GM12878 (cell line): ENCODE measurements around the gene SORBS1. TPM values are rescaled to one million over a fixed set of nuclear protein-coding genes. Genes with fewer than 3 reads are reported as not detected.

Source experiments
- BHLHE40 ChIP-seq, 2 experiments: fragments of 450-650 bp in 1 of 2; IDR thresholded peaks; 2 replicates each; pipeline ENCODE4 v1.6.1; 2011 to 2017; ENCODE audit warnings: low read depth in 2 of 2, borderline replicate concordance in 1 of 2, improper control_type of control experiment in 1 of 2, low read length in 1 of 2, mild to moderate bottlenecking in 1 of 2
- BMI1 ChIP-seq: fragments of 450-650 bp; IDR thresholded peaks from 2 replicates; pipeline ENCODE4 v1.6.1; 2016; ENCODE audit warnings: mild to moderate bottlenecking, moderate library complexity, borderline replicate concordance
- ESRRA ChIP-seq: IDR thresholded peaks from 2 replicates; pipeline ENCODE4 v1.6.1; 2012; ENCODE audit warnings: mild to moderate bottlenecking, low read length, improper control_type of control experiment
- FOS ChIP-seq: IDR thresholded peaks from 3 replicates; pipeline ENCODE4 v1.6.1; 2011; ENCODE audit warnings: borderline replicate concordance; ENCODE audit not compliant: insufficient read length; ENCODE audit errors: extremely low read depth
- GATAD2B ChIP-seq: fragments of 450-650 bp; conservative IDR thresholded peaks from 2 replicates; pipeline ENCODE4 v1.6.1; 2017; ENCODE audit warnings: low read depth, mild to moderate bottlenecking, moderate library complexity
- HDAC6 ChIP-seq: fragments of 200-600 bp; sonication (generic); IDR thresholded peaks from one replicate; pipeline ENCODE4 v1.8.0; 2017; ENCODE audit warnings: antibody characterized with exemption; ENCODE audit not compliant: unreplicated experiment
- MYB ChIP-seq: fragments of 150-350 bp; IDR thresholded peaks from 2 replicates; pipeline ENCODE4 v1.6.1; 2014; ENCODE audit warnings: mild to moderate bottlenecking, low read depth, low read length, borderline replicate concordance
- STAT3 ChIP-seq: IDR thresholded peaks from 2 replicates; pipeline ENCODE4 v1.6.1; 2011; ENCODE audit warnings: low read depth, low read length, improper control_type of control experiment
- SUPT20H ChIP-seq: IDR thresholded peaks from 2 replicates; pipeline ENCODE4 v1.6.1; 2011; ENCODE audit warnings: low read depth, mild to moderate bottlenecking, low read length, moderate library complexity, borderline replicate concordance; ENCODE audit not compliant: control insufficient read depth
- TCF12 ChIP-seq: IDR thresholded peaks from 2 replicates; pipeline ENCODE4 v1.6.1; 2011; ENCODE audit warnings: low read depth, mild to moderate bottlenecking, low read length
- ZNF207 ChIP-seq: fragments of 450-650 bp; IDR thresholded peaks from 2 replicates; pipeline ENCODE4 v1.6.1; 2014; ENCODE audit warnings: antibody characterized with exemption, mild to moderate bottlenecking, borderline replicate concordance
- ZNF592 ChIP-seq: fragments of 450-650 bp; IDR thresholded peaks from 2 replicates; pipeline ENCODE4 v1.6.1; 2017; ENCODE audit warnings: mild to moderate bottlenecking, moderate library complexity
- polyA plus RNA-seq, 11 experiments: library from polyadenylated mRNA; depleted of rRNA in 4 of 11; unstranded in 6 of 11; stranded (reverse) in 5 of 11; fragments of >200 nt; fragmentation: Nextera tagmentation in 4 of 11; fragmentation: Illumina TruSeq in 1 of 11; extraction: Ambion mirVana in 4 of 11; extraction: Trizol in 1 of 11; gene quantifications; 1 replicate in 1 of 11; 2 replicates in 10 of 11; pipeline versions ENCODE4 v1.2.1 to v1.2.3, GENCODE V29; 2011 to 2016; ENCODE audit warnings: inconsistent platforms in 2 of 11, missing spikeins in 2 of 11, low read depth in 1 of 11
- total RNA-seq, 4 experiments: library from RNA; depleted of rRNA in 3 of 4; stranded (reverse); fragments of >200 nt in 3 of 4; fragmentation: Illumina TruSeq in 1 of 4; extraction: Trizol in 1 of 4; gene quantifications; 2 replicates each; pipeline versions ENCODE4 v1.2.1 to v1.2.3, GENCODE V29; 2013 to 2021
- TF ChIP-seq, protein P1 (sequence below): IDR thresholded peaks from 2 replicates; pipeline ENCODE4 v1.6.1; 2012; ENCODE audit warnings: low read depth, low read length, improper control_type of control experiment
- TF ChIP-seq, protein P2 (sequence below), 3 experiments: IDR thresholded peaks in 2 of 3; conservative IDR thresholded peaks in 1 of 3; 2 replicates each; pipeline ENCODE4 v1.5.1; 2011; ENCODE audit warnings: low read depth in 3 of 3, low read length in 3 of 3, mild to moderate bottlenecking in 3 of 3, control low read depth in 2 of 3, moderate library complexity in 2 of 3, inconsistent platforms in 1 of 3, mixed read lengths in 1 of 3; ENCODE audit not compliant: control insufficient read depth in 2 of 3, insufficient read depth in 1 of 3; ENCODE audit errors: extremely low read depth in 1 of 3
- TF ChIP-seq, protein P3 (sequence below): fragments of 150-350 bp; IDR thresholded peaks from 2 replicates; pipeline ENCODE4 v1.6.1; 2014; ENCODE audit warnings: mild to moderate bottlenecking, low read depth, low read length
- TF ChIP-seq, protein P4 (sequence below): fragments of 450-650 bp; formaldehyde crosslinking; IDR thresholded peaks from 2 replicates; pipeline ENCODE4 v1.4.0; 2022; ENCODE audit warnings: mild to moderate bottlenecking, moderate library complexity

SORBS1 gene
- total and polyA plus RNA-seq, 10 of the 15 experiments (the other 5 are each of a cell fraction or from before 2014, with no cell fraction given), result 0.13 to 0.75 (median 0.39) TPM

- TF ChIP-seq FOS (no peak), ZNF592 (no peak), ESRRA (peak; percentile 45; the same call in 1 of the 2 replicates), STAT3 (no peak), TCF12 (peak; percentile 65; the same call in 1 of the 2 replicates), BMI1 (no peak), HDAC6 (no peak), GATAD2B (no peak), MYB (no peak), BHLHE40 (IDR thresholded peaks at IDR 0.05; ENCODE audit: borderline replicate concordance in 1 of 2, low read depth in 2 of 2, low read length in 1 of 2) (peak in 1 of 2 experiments; percentile 31; a peak in 1 of 4 replicates), SUPT20H (no peak), ZNF207 (no peak)
- TF ChIP-seq, protein P1, sequence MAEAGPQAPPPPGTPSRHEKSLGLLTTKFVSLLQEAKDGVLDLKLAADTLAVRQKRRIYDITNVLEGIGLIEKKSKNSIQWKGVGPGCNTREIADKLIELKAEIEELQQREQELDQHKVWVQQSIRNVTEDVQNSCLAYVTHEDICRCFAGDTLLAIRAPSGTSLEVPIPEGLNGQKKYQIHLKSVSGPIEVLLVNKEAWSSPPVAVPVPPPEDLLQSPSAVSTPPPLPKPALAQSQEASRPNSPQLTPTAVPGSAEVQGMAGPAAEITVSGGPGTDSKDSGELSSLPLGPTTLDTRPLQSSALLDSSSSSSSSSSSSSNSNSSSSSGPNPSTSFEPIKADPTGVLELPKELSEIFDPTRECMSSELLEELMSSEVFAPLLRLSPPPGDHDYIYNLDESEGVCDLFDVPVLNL, result no peak; the same call in 1 of the 2 replicates
- TF ChIP-seq, protein P2, sequence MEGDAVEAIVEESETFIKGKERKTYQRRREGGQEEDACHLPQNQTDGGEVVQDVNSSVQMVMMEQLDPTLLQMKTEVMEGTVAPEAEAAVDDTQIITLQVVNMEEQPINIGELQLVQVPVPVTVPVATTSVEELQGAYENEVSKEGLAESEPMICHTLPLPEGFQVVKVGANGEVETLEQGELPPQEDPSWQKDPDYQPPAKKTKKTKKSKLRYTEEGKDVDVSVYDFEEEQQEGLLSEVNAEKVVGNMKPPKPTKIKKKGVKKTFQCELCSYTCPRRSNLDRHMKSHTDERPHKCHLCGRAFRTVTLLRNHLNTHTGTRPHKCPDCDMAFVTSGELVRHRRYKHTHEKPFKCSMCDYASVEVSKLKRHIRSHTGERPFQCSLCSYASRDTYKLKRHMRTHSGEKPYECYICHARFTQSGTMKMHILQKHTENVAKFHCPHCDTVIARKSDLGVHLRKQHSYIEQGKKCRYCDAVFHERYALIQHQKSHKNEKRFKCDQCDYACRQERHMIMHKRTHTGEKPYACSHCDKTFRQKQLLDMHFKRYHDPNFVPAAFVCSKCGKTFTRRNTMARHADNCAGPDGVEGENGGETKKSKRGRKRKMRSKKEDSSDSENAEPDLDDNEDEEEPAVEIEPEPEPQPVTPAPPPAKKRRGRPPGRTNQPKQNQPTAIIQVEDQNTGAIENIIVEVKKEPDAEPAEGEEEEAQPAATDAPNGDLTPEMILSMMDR (IDR thresholded peaks at IDR 0.05 in 2 of 3, conservative IDR thresholded peaks at IDR 0.05 in 1 of 3; ENCODE audit: control insufficient read depth in 2 of 3, extremely low read depth in 1 of 3, insufficient read depth in 1 of 3, low read depth in 3 of 3, low read length in 3 of 3), result peak; percentile 93 to 96 (median 93)
- TF ChIP-seq, protein P3, sequence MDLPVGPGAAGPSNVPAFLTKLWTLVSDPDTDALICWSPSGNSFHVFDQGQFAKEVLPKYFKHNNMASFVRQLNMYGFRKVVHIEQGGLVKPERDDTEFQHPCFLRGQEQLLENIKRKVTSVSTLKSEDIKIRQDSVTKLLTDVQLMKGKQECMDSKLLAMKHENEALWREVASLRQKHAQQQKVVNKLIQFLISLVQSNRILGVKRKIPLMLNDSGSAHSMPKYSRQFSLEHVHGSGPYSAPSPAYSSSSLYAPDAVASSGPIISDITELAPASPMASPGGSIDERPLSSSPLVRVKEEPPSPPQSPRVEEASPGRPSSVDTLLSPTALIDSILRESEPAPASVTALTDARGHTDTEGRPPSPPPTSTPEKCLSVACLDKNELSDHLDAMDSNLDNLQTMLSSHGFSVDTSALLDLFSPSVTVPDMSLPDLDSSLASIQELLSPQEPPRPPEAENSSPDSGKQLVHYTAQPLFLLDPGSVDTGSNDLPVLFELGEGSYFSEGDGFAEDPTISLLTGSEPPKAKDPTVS, result no peak
- TF ChIP-seq, protein P4, sequence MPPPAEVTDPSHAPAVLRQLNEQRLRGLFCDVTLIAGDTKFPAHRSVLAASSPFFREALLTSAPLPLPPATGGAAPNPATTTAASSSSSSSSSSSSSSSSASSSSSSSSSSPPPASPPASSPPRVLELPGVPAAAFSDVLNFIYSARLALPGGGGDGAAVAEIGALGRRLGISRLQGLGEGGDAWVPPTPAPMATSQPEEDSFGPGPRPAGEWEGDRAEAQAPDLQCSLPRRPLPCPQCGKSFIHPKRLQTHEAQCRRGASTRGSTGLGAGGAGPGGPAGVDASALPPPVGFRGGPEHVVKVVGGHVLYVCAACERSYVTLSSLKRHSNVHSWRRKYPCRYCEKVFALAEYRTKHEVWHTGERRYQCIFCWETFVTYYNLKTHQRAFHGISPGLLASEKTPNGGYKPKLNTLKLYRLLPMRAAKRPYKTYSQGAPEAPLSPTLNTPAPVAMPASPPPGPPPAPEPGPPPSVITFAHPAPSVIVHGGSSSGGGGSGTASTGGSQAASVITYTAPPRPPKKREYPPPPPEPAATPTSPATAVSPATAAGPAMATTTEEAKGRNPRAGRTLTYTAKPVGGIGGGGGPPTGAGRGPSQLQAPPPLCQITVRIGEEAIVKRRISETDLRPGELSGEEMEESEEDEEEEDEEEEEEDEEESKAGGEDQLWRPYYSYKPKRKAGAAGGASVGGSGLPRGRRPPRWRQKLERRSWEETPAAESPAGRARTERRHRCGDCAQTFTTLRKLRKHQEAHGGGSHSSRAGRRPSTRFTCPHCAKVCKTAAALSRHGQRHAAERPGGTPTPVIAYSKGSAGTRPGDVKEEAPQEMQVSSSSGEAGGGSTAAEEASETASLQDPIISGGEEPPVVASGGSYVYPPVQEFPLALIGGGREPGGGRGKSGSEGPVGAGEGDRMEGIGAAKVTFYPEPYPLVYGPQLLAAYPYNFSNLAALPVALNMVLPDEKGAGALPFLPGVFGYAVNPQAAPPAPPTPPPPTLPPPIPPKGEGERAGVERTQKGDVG (CRISPR knock-in tag), result no peak
Measured at GRCh38 chr10:95430231-95430951, 130.8 kb downstream of the SORBS1 start (continued).
